Measurements from ENCODE around the gene LIMK2.

- TF ChIP-seq EZH2phosphoT487 (IDR thresholded peaks at IDR 0.05; ENCODE audit: insufficient read depth, low read depth), result no peak
- TF ChIP-seq EZH2 (IDR thresholded peaks at IDR 0.05; ENCODE audit: insufficient read depth, poor library complexity, severe bottlenecking), result no peak
Measured at GRCh38 chr22:31290494-31291471, 78.7 kb downstream of the LIMK2 start.

Data from GM23248 (cell line).